LoVo (cell line): ENCODE measurements around the gene CYB561.
A peak's percentile ranks its signal among the peaks of the same experiment; 100 is the strongest.

Source experiments
- DNase-seq: peaks from one replicate; pipeline ENCODE4 v3.0.0-alpha.2; 2016; ENCODE audit warnings: low spot score

The CYB561 gene

GRCh38 chr17:63448655-63449054 lies 2.5 kb upstream of the CYB561 start:
- no peak for DNase-seq

GRCh38 chr17:63447471-63448009 lies 1.4 kb upstream of the CYB561 start:
- DNase-seq: no peak

DNA sequence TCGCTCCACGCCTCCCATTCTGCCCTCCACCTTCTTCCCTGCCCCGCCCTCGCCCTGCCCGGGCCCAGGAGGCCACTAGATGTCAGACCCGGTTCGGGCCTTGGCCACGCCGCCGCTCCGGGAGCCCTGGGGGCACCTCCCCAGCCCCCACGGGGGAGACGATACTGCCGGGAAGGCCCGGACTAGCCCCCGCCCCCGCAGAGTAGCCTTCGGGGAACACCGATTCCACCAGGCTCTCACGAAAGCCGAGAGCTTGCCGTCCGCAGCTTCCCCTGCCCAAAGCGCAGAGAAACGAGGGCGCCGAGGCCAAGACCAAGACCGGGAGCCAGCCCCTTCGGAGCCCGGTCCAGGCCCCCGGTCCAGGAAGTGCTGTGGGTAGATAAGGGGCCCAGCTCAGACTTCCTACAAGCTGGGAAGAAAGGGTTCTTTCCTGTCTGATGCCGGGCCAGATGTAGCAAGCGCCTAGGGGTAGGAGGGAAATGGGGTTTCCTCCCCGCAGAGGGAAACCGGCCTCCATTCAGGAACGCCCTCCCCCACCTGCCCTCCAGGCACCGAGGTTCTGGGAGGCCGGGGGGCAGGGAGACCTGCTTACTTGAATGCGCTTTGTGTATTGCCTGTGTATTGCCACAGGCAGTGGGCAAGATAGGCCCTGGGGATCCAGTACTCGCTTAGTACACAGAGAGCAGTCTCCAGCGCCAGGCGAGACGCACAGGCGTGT lies 806 bp upstream of the CYB561 start:
- DNase-seq: peak; percentile 46

- peak; percentile 24 for DNase-seq
Measured at GRCh38 chr17:63445571-63445953, 544 bp downstream of the CYB561 start.

DNA sequence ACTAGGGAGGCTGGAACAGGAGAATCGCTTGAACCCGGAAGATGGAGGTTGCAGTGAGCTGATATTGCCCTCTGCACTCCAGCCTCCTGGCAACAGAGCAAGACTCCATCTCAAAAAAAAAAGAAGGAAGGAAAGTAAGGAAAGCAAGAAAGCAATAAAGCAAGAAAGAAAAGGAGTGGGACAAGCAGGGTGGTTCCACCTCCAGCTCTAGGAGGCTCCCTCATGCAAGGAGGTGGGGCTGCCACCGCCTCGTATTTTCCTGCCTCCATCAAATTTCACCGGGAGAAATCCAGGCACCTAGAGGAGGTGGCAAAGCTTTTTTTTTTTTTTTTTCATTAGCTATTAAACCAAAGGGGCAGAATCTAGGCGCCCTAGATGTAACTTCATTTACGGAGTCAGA lies 1.0 kb downstream of the CYB561 start:
- DNase-seq: no peak

GRCh38 chr17:63444457-63444856 lies 1.6 kb downstream of the CYB561 start:
- DNase-seq: no peak

GRCh38 chr17:63443053-63443452 lies 3.1 kb downstream of the CYB561 start:
- DNase-seq: no peak

GRCh38 chr17:63442549-63443035 lies 3.5 kb downstream of the CYB561 start:
- no peak for DNase-seq

DNA sequence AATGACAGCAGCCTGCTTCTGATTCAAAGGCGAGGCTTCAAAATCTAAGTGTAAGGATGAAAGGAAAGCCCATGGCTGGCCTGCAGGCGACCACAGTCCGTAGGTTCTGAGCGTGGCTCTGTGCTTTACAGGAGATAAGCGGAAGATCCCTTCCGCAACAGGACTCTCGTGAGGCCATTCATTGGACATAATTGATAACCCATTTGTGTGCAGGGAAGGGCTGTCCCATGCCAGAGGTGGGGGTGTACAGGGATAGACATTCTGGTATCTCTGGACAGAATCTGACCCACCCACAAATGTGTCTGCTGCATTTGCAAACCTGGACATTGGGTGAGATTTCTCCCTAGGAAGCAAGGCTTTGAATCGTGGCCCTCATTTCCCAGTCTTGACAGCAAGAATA lies 4.0 kb downstream of the CYB561 start:
- no peak for DNase-seq

DNA sequence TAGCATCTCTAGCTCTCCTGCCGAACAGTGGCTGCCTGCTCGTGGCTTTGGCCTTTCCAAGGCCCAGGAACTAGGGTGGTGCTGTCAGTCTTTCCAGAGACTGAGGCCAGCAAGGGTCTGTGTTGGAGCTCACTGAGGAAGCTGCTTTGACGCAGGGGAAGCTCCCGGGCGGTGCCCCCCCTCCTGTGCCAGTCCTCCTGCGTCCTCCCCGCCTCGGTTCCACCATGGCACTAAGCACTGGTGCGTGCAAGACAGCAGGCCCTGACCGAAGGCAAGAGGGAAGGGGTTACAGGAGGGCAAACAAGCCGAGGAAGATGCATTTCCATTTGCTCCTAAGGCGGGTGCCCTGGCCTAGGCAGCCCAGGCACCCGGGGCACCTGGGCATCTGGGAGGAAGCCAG lies 4.5 kb downstream of the CYB561 start:
- DNase-seq: no peak

- no peak for DNase-seq
Measured at GRCh38 chr17:63440770-63441335, 5.3 kb downstream of the CYB561 start.

- DNase-seq: no peak
Measured at GRCh38 chr17:63440127-63440769, 5.9 kb downstream of the CYB561 start.

- DNase-seq: no peak
Measured at GRCh38 chr17:63439687-63440086, 6.4 kb downstream of the CYB561 start.

DNA sequence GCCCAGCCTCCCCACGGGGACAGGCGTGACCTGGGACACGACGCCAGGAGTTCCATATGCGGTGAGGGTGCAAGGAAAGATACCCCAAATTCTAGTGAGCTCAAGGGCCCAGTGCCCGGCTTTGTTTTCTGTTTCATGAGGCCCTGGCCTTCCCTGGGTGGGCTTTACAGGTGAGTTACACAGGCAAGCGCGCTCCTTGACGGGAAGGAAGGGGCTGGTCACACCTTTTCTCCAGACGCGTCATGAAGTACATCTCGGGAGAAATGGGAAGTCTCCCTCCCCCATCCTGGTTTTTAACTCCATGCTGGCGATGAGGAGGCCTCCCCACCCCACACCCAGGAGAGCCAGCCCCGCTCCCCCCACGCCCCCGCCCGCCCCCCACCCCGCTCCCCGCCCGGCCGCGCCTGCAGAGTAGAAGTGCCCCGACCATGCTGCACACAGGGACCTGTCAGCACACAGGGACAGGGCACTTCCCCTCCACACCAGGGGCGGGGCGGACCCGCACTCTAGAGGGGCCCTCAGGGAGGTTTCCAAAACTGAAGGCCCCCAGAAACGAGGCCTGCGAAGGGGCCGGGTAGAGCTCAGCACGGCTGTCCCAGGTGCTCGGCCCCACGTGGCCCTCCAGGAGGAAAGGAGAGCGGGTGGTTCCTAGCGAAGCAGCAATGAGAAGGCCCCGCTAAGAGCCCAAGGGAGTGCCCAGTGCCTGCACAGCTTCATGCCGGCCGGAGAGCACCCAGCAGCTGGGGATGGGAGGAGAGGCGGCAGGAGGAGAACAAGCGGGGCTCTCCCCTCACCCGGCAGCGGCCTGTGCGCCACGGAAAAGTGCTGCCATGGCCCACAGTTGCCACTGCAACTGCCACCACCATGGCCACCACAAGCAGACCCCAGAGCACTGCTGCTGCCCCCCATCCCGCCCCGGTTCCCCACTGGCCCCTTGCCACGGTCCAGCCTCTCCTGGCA lies 7.7 kb downstream of the CYB561 start:
- no peak for DNase-seq

DNA sequence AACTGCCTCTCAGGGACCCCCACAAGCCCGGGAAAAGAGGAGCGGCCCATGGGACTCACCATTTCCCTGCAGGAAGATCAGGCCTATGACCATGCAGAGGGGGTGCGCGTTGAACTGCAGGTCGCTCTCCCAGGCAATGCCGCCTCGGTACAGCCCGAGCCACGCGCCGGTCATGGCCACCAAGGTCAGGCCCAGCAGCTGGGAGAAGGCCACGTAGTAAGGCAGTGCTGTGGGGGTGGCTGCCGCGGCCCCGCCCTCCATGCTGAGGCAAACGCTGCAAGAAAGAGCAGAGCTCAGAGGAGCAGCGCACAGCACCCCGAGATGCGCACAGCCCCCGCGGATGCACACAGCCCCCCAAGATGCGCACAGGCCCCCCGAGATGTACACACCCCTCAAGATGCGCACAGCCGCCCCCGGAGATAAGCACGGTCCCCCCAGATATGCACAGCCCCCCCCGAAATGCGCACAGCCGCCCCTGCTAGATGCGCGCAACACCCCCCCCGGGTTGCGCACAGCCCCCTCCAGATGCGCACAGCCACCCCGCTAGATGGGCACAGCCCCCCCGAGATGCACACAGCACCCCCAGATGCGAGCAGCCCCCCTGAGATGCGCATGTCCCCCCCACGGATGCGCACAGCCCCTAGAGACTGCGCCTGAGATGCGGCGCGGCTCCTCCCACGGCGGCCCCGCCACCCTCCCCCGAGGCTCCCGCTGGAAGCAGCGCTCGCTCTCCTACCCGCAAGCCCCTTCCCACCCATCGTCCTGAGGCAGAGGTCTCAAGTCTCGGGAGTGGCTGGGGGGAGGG lies 8.6 kb downstream of the CYB561 start:
- no peak for DNase-seq

- no peak for DNase-seq
Measured at GRCh38 chr17:63436523-63437110, 9.5 kb downstream of the CYB561 start.

- DNase-seq: no peak
Measured at GRCh38 chr17:63435681-63436522, 10.2 kb downstream of the CYB561 start.

- DNase-seq: no peak
Measured at GRCh38 chr17:63434951-63435571, 11.0 kb downstream of the CYB561 start.
